IMR-90 (cell line): ENCODE results near the gene NCKAP5. TPM values are rescaled to one million over a fixed set of nuclear protein-coding genes. Genes with fewer than 3 reads are reported as not detected.

Experiments
- ATAC-seq: fragments of 200-7000 bp; cut with Tn5 transposase; 2 replicates; pipeline ENCODE4 v1.9.1; 2020; ENCODE audit warnings: low read depth, mild to moderate bottlenecking, moderate library complexity
- BruUV-seq: library from RNA; stranded (reverse); fragments of 400-500 nt; replicated peaks from 2 replicates; lab custom pipeline; 2021; lab: Mats Ljungman, UMichigan
- CTCF ChIA-PET: fragments of 300-600 bp; formaldehyde crosslinking; extraction: SDS; loops from one replicate; lab custom pipeline; 2021; ENCODE audit warnings: antibody characterized with exemption; lab: Yijun Ruan, JAX
- POLR2A ChIA-PET: fragments of 300-600 bp; sonication (Branson Sonifier 250); formaldehyde crosslinking; loops from one replicate; lab custom pipeline; 2022; ENCODE audit warnings: antibody characterized with exemption; ENCODE audit not compliant: unreplicated experiment; lab: Charles Lee
- DNase-seq: peaks from one replicate; pipeline ENCODE4 v3.0.0; 2013
- H2AFZ ChIP-seq: replicated peaks from 2 replicates; pipeline ENCODE3; 2013; ENCODE audit warnings: low read length, mild to moderate bottlenecking; ENCODE audit not compliant: poor library complexity
- H2AK5ac ChIP-seq: 2 replicates; pipeline ENCODE4 v1.6.1; 2013; ENCODE audit warnings: low read depth, low read length, inconsistent platforms
- H2AK9ac ChIP-seq: replicated peaks from 2 replicates; pipeline ENCODE3; 2013; ENCODE audit warnings: mild to moderate bottlenecking, low read depth, low read length, moderate library complexity; ENCODE audit not compliant: poor library complexity
- H2BK120ac ChIP-seq: 2 replicates; pipeline ENCODE4 v1.6.1; 2013; ENCODE audit warnings: low read depth, low read length, inconsistent platforms
- H2BK15ac ChIP-seq: 3 replicates; pipeline ENCODE4 v1.6.1; 2013; ENCODE audit warnings: low read depth, low read length, inconsistent platforms
- H2BK20ac ChIP-seq: 2 replicates; pipeline ENCODE4 v1.6.1; 2013; ENCODE audit warnings: low read depth, mild to moderate bottlenecking, inconsistent platforms, low read length, moderate library complexity
- H2BK5ac ChIP-seq: 2 replicates; pipeline ENCODE4 v1.6.1; 2013; ENCODE audit warnings: mild to moderate bottlenecking, low read depth, low read length, inconsistent platforms; ENCODE audit not compliant: poor library complexity, severe bottlenecking
- H3K14ac ChIP-seq: replicated peaks from 2 replicates; pipeline ENCODE4 v1.6.1; 2013; ENCODE audit warnings: low read depth, low read length, inconsistent platforms
- H3K18ac ChIP-seq: 2 replicates; pipeline ENCODE4 v1.6.1; 2013; ENCODE audit warnings: low read depth, low read length, control low read depth
- H3K23ac ChIP-seq: 2 replicates; pipeline ENCODE4 v1.6.1; 2013; ENCODE audit warnings: low read depth, low read length, inconsistent platforms
- H3K27ac ChIP-seq: 2 replicates; pipeline ENCODE4 v1.5.1; 2013; ENCODE audit warnings: mild to moderate bottlenecking, control low read depth, low read length; ENCODE audit not compliant: insufficient read depth
- H3K27me3 ChIP-seq: 2 replicates; pipeline ENCODE4 v1.6.1; 2013; ENCODE audit warnings: low read length; ENCODE audit not compliant: control insufficient read depth, insufficient read depth
- H3K36me3 ChIP-seq: 2 replicates; pipeline ENCODE4 v1.6.1; 2013; ENCODE audit warnings: low read length, mixed read lengths; ENCODE audit not compliant: control insufficient read depth, insufficient read depth
- H3K4ac ChIP-seq: 2 replicates; pipeline ENCODE4 v1.6.1; 2013; ENCODE audit warnings: low read depth, low read length, inconsistent platforms
- H3K4me1 ChIP-seq: 2 replicates; pipeline ENCODE4 v1.6.1; 2013; ENCODE audit warnings: low read length, mixed read lengths; ENCODE audit not compliant: control insufficient read depth, insufficient read depth
- H3K4me2 ChIP-seq: 2 replicates; pipeline ENCODE4 v1.6.1; 2013; ENCODE audit warnings: low read depth, mild to moderate bottlenecking, control low read depth, low read length, moderate library complexity
- H3K4me3 ChIP-seq: 2 replicates; pipeline ENCODE4 v1.5.1; 2013; ENCODE audit warnings: low read depth, mild to moderate bottlenecking, control low read depth, low read length, moderate library complexity; ENCODE audit not compliant: insufficient read depth
- H3K56ac ChIP-seq: 2 replicates; pipeline ENCODE4 v1.6.1; 2013; ENCODE audit warnings: low read length, inconsistent platforms; ENCODE audit not compliant: insufficient read depth; ENCODE audit errors: extremely low read depth
- H3K79me1 ChIP-seq, 2 experiments: 2 replicates each; pipeline ENCODE4 v1.6.1; 2013; ENCODE audit warnings: low read length in 2 of 2, inconsistent platforms in 1 of 2, low read depth in 1 of 2
- H3K9ac ChIP-seq: 2 replicates; pipeline ENCODE4 v1.6.1; 2013; ENCODE audit warnings: low read depth, low read length, control low read depth
- H3K9me1 ChIP-seq: 2 replicates; pipeline ENCODE4 v1.6.1; 2013; ENCODE audit warnings: low read length, inconsistent platforms; ENCODE audit not compliant: insufficient read depth
- H3K9me3 ChIP-seq: 2 replicates; pipeline ENCODE4 v1.6.1; 2013; ENCODE audit warnings: low read length; ENCODE audit not compliant: control insufficient read depth, insufficient read depth
- H4K20me1 ChIP-seq: 2 replicates; pipeline ENCODE4 v1.6.1; 2013; ENCODE audit warnings: low read length, inconsistent platforms; ENCODE audit not compliant: insufficient read depth
- H4K5ac ChIP-seq: 2 replicates; pipeline ENCODE4 v1.6.1; 2013; ENCODE audit warnings: mild to moderate bottlenecking, low read depth, low read length, control low read depth
- H4K8ac ChIP-seq, 2 experiments: 2 replicates each; pipeline ENCODE4 v1.6.1; 2013; ENCODE audit warnings: low read depth in 2 of 2, low read length in 2 of 2, control low read depth in 1 of 2, inconsistent platforms in 1 of 2
- H4K91ac ChIP-seq: 2 replicates; pipeline ENCODE4 v1.6.1; 2013; ENCODE audit warnings: low read depth, low read length, inconsistent platforms; ENCODE audit not compliant: insufficient read depth
- BHLHE40 ChIP-seq: fragments of 150-350 bp; IDR thresholded peaks from 2 replicates; pipeline ENCODE4 v1.6.1; 2016; ENCODE audit warnings: mild to moderate bottlenecking, low read depth, low read length
- CEBPB ChIP-seq: IDR thresholded peaks from 2 replicates; pipeline ENCODE4 v1.6.1; 2012; ENCODE audit warnings: low read depth, low read length, improper control_type of control experiment
- CHD1 ChIP-seq: IDR thresholded peaks from 2 replicates; pipeline ENCODE4 v1.6.1; 2012; ENCODE audit warnings: low read depth, low read length, improper control_type of control experiment
- FOS ChIP-seq: fragments of 150-350 bp; IDR thresholded peaks from 2 replicates; pipeline ENCODE4 v1.6.1; 2016; ENCODE audit warnings: low read depth, low read length
- MAFK ChIP-seq: IDR thresholded peaks from 2 replicates; pipeline ENCODE4 v1.6.1; 2012; ENCODE audit warnings: low read depth, low read length, improper control_type of control experiment
- MAZ ChIP-seq: IDR thresholded peaks from 2 replicates; pipeline ENCODE4 v1.6.1; 2012; ENCODE audit warnings: low read depth, mild to moderate bottlenecking, low read length, improper control_type of control experiment, moderate library complexity, borderline replicate concordance
- MXI1 ChIP-seq: IDR thresholded peaks from 2 replicates; pipeline ENCODE4 v1.6.1; 2012; ENCODE audit warnings: low read depth, mild to moderate bottlenecking, low read length, moderate library complexity, borderline replicate concordance
- NFE2L2 ChIP-seq: fragments of 150-350 bp; IDR thresholded peaks from 2 replicates; pipeline ENCODE4 v1.6.1; 2016; ENCODE audit warnings: low read depth, mild to moderate bottlenecking, low read length
- POLR2A ChIP-seq: IDR thresholded peaks from 2 replicates; pipeline ENCODE4 v1.6.1; 2012; ENCODE audit warnings: mild to moderate bottlenecking, low read depth, low read length
- RAD21 ChIP-seq: IDR thresholded peaks from 2 replicates; pipeline ENCODE4 v1.6.1; 2012; ENCODE audit warnings: low read length, improper control_type of control experiment
- RCOR1 ChIP-seq: IDR thresholded peaks from 2 replicates; pipeline ENCODE4 v1.6.1; 2012; ENCODE audit warnings: mild to moderate bottlenecking, low read length, improper control_type of control experiment; ENCODE audit not compliant: insufficient replicate concordance
- RFX5 ChIP-seq: IDR thresholded peaks from 2 replicates; pipeline ENCODE4 v1.8.0; 2012; ENCODE audit warnings: low read depth, mild to moderate bottlenecking, low read length, moderate library complexity
- SMC3 ChIP-seq: fragments of 150-350 bp; IDR thresholded peaks from 2 replicates; pipeline ENCODE4 v1.6.1; 2016; ENCODE audit warnings: low read depth, mild to moderate bottlenecking, antibody characterized with exemption, low read length, moderate library complexity
- WGBS, 2 experiments: methylation state at CpG; one replicate each; pipeline versions ENCODE4 v1.1.5 to v1.1.7; 2013; ENCODE audit warnings: missing lambda C conversion rate in 2 of 2; ENCODE audit not compliant: insufficient read length in 1 of 2; ENCODE audit errors: extremely low coverage in 2 of 2; 5-methylcytosine and 5-hydroxymethylcytosine counted together
- dilution Hi-C: fragments of 300-500 bp; cut with HindIII; formaldehyde crosslinking; loops from one replicate; pipeline ENCODE4 v1.14.3; 2018; ENCODE audit warnings: low sequenced_read_pairs; ENCODE audit not compliant: unreplicated experiment
- in situ Hi-C: fragments of 300-500 bp; cut with MboI; formaldehyde crosslinking; loops from 3 replicates; pipeline ENCODE4 v1.14.3; 2019; ENCODE audit warnings: low sequenced_read_pairs, inconsistent platforms, mixed read lengths
- intact Hi-C: fragments of 100-400 bp; cut with micrococcal nuclease; formaldehyde crosslinking; loops from 2 replicates; pipeline ENCODE4 v1.10.0; 2022
- polyA plus RNA-seq, 3 experiments: library from polyadenylated mRNA; depleted of rRNA; stranded (reverse); fragments of >200 nt; gene quantifications; 2 replicates each; pipeline ENCODE4 v1.2.3, GENCODE V29; 2012; ENCODE audit warnings: low replicate concordance in 1 of 3
- total RNA-seq: library from RNA; depleted of rRNA; stranded (reverse); fragments of >200 nt; gene quantifications from 2 replicates; pipeline ENCODE4 v1.2.3, GENCODE V29; 2012
- TF ChIP-seq, protein P1 (sequence below): fragments of 150-350 bp; IDR thresholded peaks from 2 replicates; pipeline ENCODE4 v1.6.1; 2017; ENCODE audit warnings: mild to moderate bottlenecking, antibody characterized with exemption, low read length, low read depth
- TF ChIP-seq, protein P2 (sequence below): conservative IDR thresholded peaks from 2 replicates; pipeline ENCODE4 v1.5.1; 2012; ENCODE audit warnings: mild to moderate bottlenecking, low read depth, low read length, improper control_type of control experiment
- TF ChIP-seq, protein P3 (sequence below): fragments of 150-350 bp; IDR thresholded peaks from 2 replicates; pipeline ENCODE4 v1.6.1; 2016; ENCODE audit warnings: low read depth, mild to moderate bottlenecking, low read length, moderate library complexity, borderline replicate concordance

NCKAP5 gene
- total and polyA plus RNA-seq, 2 of the 4 experiments (the other 2 are of a cell fraction), result 2.7 to 3.9 TPM

DNA sequence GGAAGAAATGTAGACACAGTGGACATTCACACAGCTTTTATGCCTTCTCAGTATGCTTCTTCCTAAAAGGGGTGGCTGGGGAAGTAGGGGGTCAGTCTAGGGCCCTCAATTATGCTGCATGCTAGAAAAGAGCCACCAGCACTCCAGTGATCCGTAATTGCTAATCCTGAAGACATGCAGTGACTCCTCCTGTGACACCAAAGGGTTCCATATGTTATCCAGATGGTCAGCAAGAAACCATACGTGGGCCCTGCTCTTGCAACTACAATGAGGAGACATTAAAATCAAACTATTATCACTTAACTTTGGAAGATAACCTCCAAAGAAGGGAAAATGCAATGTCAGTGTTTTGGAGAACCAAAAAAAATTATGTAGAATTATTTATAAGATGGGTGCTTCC, 754.8 kb downstream of the NCKAP5 start:
- H3K27me3 ChIP-seq, result no peaks in the 10 kb centered on the region
- DNase-seq, result peak; percentile 44
- H3K56ac ChIP-seq, result no peak overlapping the region
- in situ Hi-C loops, result no loop called here
- intact Hi-C loops, result no loop called here
- H2BK20ac ChIP-seq, result no peak overlapping the region
- H2AK9ac ChIP-seq, result no peak overlapping the region
- no peak overlapping the region for H3K27ac ChIP-seq
- H4K8ac ChIP-seq, result no peak overlapping the region
- no peak overlapping the region for H3K9ac ChIP-seq
- H3K23ac ChIP-seq, result 0 out of 2 replicates have a peak overlapping the region, but pooled peaks have one; percentile 34
- peaks cover 3% of the 10 kb centered on the region; the same call in 1 of the 2 replicates for H3K9me1 ChIP-seq
- dilution Hi-C loops, result no loop called here
- peaks cover 6% of the 10 kb centered on the region; the same call in 1 of the 2 replicates for H3K4me1 ChIP-seq
- H4K5ac ChIP-seq, result no peak overlapping the region
- no peaks in the 10 kb centered on the region for H3K9me3 ChIP-seq
- no peak overlapping the region for H3K4me2 ChIP-seq
- no CpG with 5 or more reads among the region's 2 CpGs for WGBS, 2 experiments
- no peak overlapping the region for H3K4ac ChIP-seq
- no peaks in the 10 kb centered on the region for H4K20me1 ChIP-seq
- POLR2A ChIA-PET, result no interaction called here
- H2BK5ac ChIP-seq, result no peak overlapping the region
- TF ChIP-seq BHLHE40 (no peak), RFX5 (no peak), SMC3 (no peak), MAZ (no peak), POLR2A (no peak), CHD1 (no peak), MAFK (no peak), RAD21 (no peak), CEBPB (no peak), RCOR1 (no peak), NFE2L2 (no peak), MXI1 (no peak), FOS (no peak)
- TF ChIP-seq, protein P1, sequence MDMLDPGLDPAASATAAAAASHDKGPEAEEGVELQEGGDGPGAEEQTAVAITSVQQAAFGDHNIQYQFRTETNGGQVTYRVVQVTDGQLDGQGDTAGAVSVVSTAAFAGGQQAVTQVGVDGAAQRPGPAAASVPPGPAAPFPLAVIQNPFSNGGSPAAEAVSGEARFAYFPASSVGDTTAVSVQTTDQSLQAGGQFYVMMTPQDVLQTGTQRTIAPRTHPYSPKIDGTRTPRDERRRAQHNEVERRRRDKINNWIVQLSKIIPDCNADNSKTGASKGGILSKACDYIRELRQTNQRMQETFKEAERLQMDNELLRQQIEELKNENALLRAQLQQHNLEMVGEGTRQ, result no peak
- TF ChIP-seq, protein P2, sequence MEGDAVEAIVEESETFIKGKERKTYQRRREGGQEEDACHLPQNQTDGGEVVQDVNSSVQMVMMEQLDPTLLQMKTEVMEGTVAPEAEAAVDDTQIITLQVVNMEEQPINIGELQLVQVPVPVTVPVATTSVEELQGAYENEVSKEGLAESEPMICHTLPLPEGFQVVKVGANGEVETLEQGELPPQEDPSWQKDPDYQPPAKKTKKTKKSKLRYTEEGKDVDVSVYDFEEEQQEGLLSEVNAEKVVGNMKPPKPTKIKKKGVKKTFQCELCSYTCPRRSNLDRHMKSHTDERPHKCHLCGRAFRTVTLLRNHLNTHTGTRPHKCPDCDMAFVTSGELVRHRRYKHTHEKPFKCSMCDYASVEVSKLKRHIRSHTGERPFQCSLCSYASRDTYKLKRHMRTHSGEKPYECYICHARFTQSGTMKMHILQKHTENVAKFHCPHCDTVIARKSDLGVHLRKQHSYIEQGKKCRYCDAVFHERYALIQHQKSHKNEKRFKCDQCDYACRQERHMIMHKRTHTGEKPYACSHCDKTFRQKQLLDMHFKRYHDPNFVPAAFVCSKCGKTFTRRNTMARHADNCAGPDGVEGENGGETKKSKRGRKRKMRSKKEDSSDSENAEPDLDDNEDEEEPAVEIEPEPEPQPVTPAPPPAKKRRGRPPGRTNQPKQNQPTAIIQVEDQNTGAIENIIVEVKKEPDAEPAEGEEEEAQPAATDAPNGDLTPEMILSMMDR, result no peak
- TF ChIP-seq, protein P3, sequence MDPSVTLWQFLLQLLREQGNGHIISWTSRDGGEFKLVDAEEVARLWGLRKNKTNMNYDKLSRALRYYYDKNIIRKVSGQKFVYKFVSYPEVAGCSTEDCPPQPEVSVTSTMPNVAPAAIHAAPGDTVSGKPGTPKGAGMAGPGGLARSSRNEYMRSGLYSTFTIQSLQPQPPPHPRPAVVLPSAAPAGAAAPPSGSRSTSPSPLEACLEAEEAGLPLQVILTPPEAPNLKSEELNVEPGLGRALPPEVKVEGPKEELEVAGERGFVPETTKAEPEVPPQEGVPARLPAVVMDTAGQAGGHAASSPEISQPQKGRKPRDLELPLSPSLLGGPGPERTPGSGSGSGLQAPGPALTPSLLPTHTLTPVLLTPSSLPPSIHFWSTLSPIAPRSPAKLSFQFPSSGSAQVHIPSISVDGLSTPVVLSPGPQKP, result no peak
- no peak overlapping the region for H2BK15ac ChIP-seq
- H2AK5ac ChIP-seq, result no peak overlapping the region
- H3K4me3 ChIP-seq, result no peak overlapping the region
- peaks cover 0 to 22% of the 10 kb centered on the region in 2 experiments; a peak in 2 of 4 replicates for H3K79me1 ChIP-seq
- no peak for ATAC-seq
- H3K18ac ChIP-seq, result no peak overlapping the region
- peak overlapping the region; percentile 44; the same call in 1 of the 2 replicates for H3K14ac ChIP-seq
- CTCF ChIA-PET, result no interaction called here
- H2BK120ac ChIP-seq, result no peak overlapping the region
- H4K91ac ChIP-seq, result no peak overlapping the region
- no peak overlapping the region for H2AFZ ChIP-seq
- H3K36me3 ChIP-seq, result peaks cover 3% of the 10 kb centered on the region; the same call in 1 of the 2 replicates
- no TSS peak for BruUV-seq
